Heart left ventricle (tissue), 16 donors: ENCODE measurements around the gene RBM8A. TPM values are rescaled to one million over a fixed set of nuclear protein-coding genes. Genes with fewer than 3 reads are reported as not detected.

Experiments used
- ATAC-seq, 4 donors: fragments of 200-7000 bp; cut with Tn5 transposase; one replicate each; pipeline ENCODE4 v1.9.1; 2020 to 2022; ENCODE audit warnings: moderate library complexity in 4 of 4, mild to moderate bottlenecking in 3 of 4, moderate number of reproducible peaks in 1 of 4
- DNase-seq, 5 donors: peaks; one replicate each; pipeline ENCODE4 v3.0.0-alpha.2; 2020
- H3K27ac ChIP-seq, 12 donors: fragments of 200-600 bp; sonication (generic) in 4 of 12; one replicate each; pipeline versions ENCODE4 v1.5.0 to v1.8.0; 2016 to 2022; ENCODE audit warnings: mild to moderate bottlenecking in 2 of 12
- H3K27me3 ChIP-seq, 9 donors: fragments of 200-600 bp; sonication (generic) in 2 of 9; one replicate each; pipeline versions ENCODE4 v1.5.1 to v1.8.0; 2016 to 2022; ENCODE audit warnings: mild to moderate bottlenecking in 3 of 9
- H3K36me3 ChIP-seq, 9 donors: fragments of 200-600 bp; sonication (generic) in 2 of 9; one replicate each; pipeline versions ENCODE4 v1.5.0 to v1.8.0; 2018 to 2022; ENCODE audit warnings: mild to moderate bottlenecking in 2 of 9
- H3K4me1 ChIP-seq, 12 donors: fragments of 200-600 bp; sonication (generic) in 4 of 12; one replicate each; pipeline versions ENCODE4 v1.5.0 to v1.8.0; 2016 to 2022; ENCODE audit warnings: mild to moderate bottlenecking in 3 of 12
- H3K4me3 ChIP-seq, 12 donors: fragments of 200-600 bp; sonication (generic) in 4 of 12; one replicate each; pipeline versions ENCODE4 v1.5.0 to v1.8.0; 2017 to 2022; ENCODE audit warnings: mild to moderate bottlenecking in 9 of 12, moderate library complexity in 4 of 12
- H3K9me3 ChIP-seq, 12 donors: fragments of 200-600 bp; sonication (generic) in 4 of 12; one replicate each; pipeline versions ENCODE4 v1.5.0 to v1.8.0; 2016 to 2022; ENCODE audit warnings: mild to moderate bottlenecking in 1 of 12
- POLR2A ChIP-seq, 2 donors: fragments of 450-650 bp; IDR thresholded peaks; one replicate each; pipeline ENCODE4 v1.6.1; 2017; ENCODE audit warnings: antibody characterized with exemption in 2 of 2, mild to moderate bottlenecking in 2 of 2, moderate library complexity in 2 of 2
- WGBS, 4 donors: extraction: QIAGEN DNeasy Blood & Tissue Kit in 2 of 4; methylation state at CpG; one replicate each; pipeline versions ENCODE4 v1.1.5 to v1.1.7; 2013 to 2018; 5-methylcytosine and 5-hydroxymethylcytosine counted together
- intact Hi-C, 10 donors: fragments of 100-400 bp; cut with DNase I; formaldehyde crosslinking; loops; one replicate each; pipeline versions ENCODE4 v1.11.1 to v1.14.2; 2022
- polyA plus RNA-seq, 2 donors: library from polyadenylated mRNA; stranded (reverse); fragments of 200-250 nt; gene quantifications; one replicate each; pipeline ENCODE4 v1.2.3, GENCODE V29; 2013
- total RNA-seq, 9 donors: library from RNA; depleted of rRNA in 2 of 9; stranded (reverse); fragments of >200 nt in 2 of 9; fragmentation: NEBNext Ultra II Directional in 3 of 9; extraction: Animal tissue kit (Norgen Biotek cat#: 25700) in 3 of 9; gene quantifications; one replicate each; pipeline versions ENCODE4 v1.1.0 to v1.2.4, GENCODE V29; 2016 to 2023
- TF ChIP-seq, protein P1 (sequence below), 12 donors: fragments of 200-600 bp; sonication (generic) in 4 of 12; IDR thresholded peaks; one replicate each; pipeline versions ENCODE4 v1.5.0 to v1.8.0; 2018 to 2022; ENCODE audit warnings: antibody characterized with exemption in 12 of 12, mild to moderate bottlenecking in 5 of 12
- donor health status: ischemic (EF 13 %, LVEDD 7.1; RV severe dilation, severe dysfunction).
- donor health status: healthy with polysubstance abuse.
- donor health status: DM: no; HTN: yes; CAD: no.
- donor health status: DM: no; HTN: no; CAD: no.
- donor health status: ischemic (EF 25% LVEDD 6.9; RV normal size, moderate dysfunction).
- donor health status: ischemic (EF 25% LVEDD 5.7; RV mildly dilated, moderate dysfunction).
- donor health status: healthy.
- donor health status: DM: yes; HTN: yes; CAD: no.
- donor health status: ischemic (EF 35%, LVEDD 5.7; RV mildly dilated, moderate dysfunction).
- donor health status: nonischemic (EF 11% LVEDD 7.7; RV severe dilation, severe dysfunction).
- donor health status: DM: yes; HTN: yes; CAD: no.
- donor health status: PGD.
- donor health status: ischemic (EF 29% LVEDD 5.4; RV normal size, mild dysfunction).
- donor health status: nonischemic (EF 23%, LVEDD 6.1; RV moderate dilation, normal function).

RBM8A gene
- total and polyA plus RNA-seq, 11 donors, result 57.9 to 186 (median 75.7) TPM

GRCh38 chr1:145974721-145975120, 47.4 kb upstream of the RBM8A start:
- peaks cover 0 to 7% (median 0%) of the 10 kb centered on the region in 9 donors for H3K36me3 ChIP-seq
- H3K4me1 ChIP-seq, result peaks cover 9 to 26% (median 22%) of the 10 kb centered on the region in 12 donors
- no peaks in the 10 kb centered on the region for H3K27me3 ChIP-seq
- H3K27ac ChIP-seq, result no peak overlapping the region
- no peak for ATAC-seq
- DNase-seq, result no peak
- WGBS, 4 donors, result 74 to 86% (median 81%) methylated on average over 7 of the region's 7 CpGs
- H3K4me3 ChIP-seq, result no peak overlapping the region
- intact Hi-C loops, result loop anchor here in 2 of 10 donors (2.0 to 5.0 kb wide), 2 partner anchors 40 to 117 kb away; partner anchors contain the start of gene PIAS3 (in 1 of the 2)
- no peaks in the 10 kb centered on the region for H3K9me3 ChIP-seq
- TF ChIP-seq, protein P1, sequence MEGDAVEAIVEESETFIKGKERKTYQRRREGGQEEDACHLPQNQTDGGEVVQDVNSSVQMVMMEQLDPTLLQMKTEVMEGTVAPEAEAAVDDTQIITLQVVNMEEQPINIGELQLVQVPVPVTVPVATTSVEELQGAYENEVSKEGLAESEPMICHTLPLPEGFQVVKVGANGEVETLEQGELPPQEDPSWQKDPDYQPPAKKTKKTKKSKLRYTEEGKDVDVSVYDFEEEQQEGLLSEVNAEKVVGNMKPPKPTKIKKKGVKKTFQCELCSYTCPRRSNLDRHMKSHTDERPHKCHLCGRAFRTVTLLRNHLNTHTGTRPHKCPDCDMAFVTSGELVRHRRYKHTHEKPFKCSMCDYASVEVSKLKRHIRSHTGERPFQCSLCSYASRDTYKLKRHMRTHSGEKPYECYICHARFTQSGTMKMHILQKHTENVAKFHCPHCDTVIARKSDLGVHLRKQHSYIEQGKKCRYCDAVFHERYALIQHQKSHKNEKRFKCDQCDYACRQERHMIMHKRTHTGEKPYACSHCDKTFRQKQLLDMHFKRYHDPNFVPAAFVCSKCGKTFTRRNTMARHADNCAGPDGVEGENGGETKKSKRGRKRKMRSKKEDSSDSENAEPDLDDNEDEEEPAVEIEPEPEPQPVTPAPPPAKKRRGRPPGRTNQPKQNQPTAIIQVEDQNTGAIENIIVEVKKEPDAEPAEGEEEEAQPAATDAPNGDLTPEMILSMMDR (IDR thresholded peaks at IDR 0.05), result no peak
- no peak for TF ChIP-seq POLR2A (IDR thresholded peaks at IDR 0.05)

DNA sequence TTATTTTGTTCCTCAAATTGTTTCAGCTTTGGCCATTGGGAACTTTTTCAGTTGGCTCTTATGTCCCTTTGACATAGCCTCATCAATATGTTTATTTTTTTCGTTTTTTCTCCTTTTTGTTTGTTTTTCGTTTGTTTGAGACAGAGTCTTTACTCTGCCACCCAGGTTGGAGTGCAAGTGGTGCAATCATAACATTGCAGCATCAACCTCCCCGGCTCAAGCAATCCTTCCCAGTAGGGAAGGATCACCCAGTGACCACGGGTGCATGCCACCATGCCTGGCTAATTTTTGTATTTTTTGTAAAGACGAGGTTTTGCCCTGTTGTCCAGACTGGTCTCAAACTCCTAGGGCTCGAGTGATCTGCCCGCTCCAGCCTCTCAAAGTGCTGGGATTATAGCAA, 45.3 kb upstream of the RBM8A start:
- no peak overlapping the region for H3K27ac ChIP-seq
- H3K4me3 ChIP-seq, result no peak overlapping the region
- peaks cover 0 to 7% (median 0%) of the 10 kb centered on the region in 9 donors for H3K36me3 ChIP-seq
- peaks cover 0 to 7% (median 5%) of the 10 kb centered on the region in 12 donors for H3K4me1 ChIP-seq
- TF ChIP-seq, protein P1 (IDR thresholded peaks at IDR 0.05), result no peak
- TF ChIP-seq POLR2A (IDR thresholded peaks at IDR 0.05), result no peak
- 87 to 91% (median 88%) methylated on average over 7 of the region's 7 CpGs for WGBS, 4 donors
- DNase-seq, result no peak
- ATAC-seq, result no peak
- H3K9me3 ChIP-seq, result peaks cover 0 to 3% (median under 1%) of the 10 kb centered on the region in 12 donors
- intact Hi-C loops, result no loop called here
- H3K27me3 ChIP-seq, result no peaks in the 10 kb centered on the region

DNA sequence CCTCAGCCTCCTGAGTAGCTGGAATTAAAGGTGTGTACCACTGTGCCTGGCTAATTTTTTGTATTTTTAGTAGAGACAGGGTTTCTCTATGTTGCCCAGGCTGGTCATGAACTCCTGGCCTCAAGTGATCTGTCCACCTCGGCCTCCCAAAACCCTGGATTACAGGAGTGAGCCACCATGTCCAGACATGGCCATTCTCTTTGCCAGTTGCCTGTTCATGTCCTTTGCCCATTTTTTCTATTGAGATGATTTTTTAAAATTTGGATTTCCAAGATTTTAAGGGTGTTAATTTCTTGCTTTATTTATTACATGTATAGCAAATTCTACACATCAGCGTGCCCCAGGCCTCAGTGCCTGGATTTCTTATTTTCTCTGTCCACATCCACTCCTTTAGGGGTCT, 40.0 kb upstream of the RBM8A start:
- DNase-seq (no peak), ATAC-seq (no peak)
- Histone ChIP-seq H3K27me3 (no peaks in the 10 kb centered on the region), H3K27ac (no peak overlapping the region), H3K4me3 (no peak overlapping the region), H3K4me1 (peaks cover 0 to 29% (median 18%) of the 10 kb centered on the region in 12 donors), H3K9me3 (peaks cover 0 to 13% (median 6%) of the 10 kb centered on the region in 12 donors), H3K36me3 (peaks cover 0 to 5% (median 0%) of the 10 kb centered on the region in 9 donors)
- TF ChIP-seq POLR2A (IDR thresholded peaks at IDR 0.05), result no peak
- TF ChIP-seq, protein P1 (IDR thresholded peaks at IDR 0.05), result no peak
- intact Hi-C loops, result loop anchor here in 1 of 10 donors (5.0 to 10.0 kb wide), 2 partner anchors 75 to 112 kb away; partner anchors contain the start of gene PIAS3
- 93 to 99% (median 95%) methylated on average over 2 of the region's 2 CpGs for WGBS, 4 donors

- Histone ChIP-seq H3K27ac (peak overlapping the region in 11 of 12 donors; percentile 71 to 98 (median 91)), H3K4me3 (peak overlapping the region; percentile 39 to 81 (median 73)), H3K36me3 (peaks cover 0 to 5% (median 0%) of the 10 kb centered on the region in 9 donors), H3K9me3 (peaks cover 0 to 13% (median 6%) of the 10 kb centered on the region in 12 donors), H3K4me1 (peaks cover 0 to 47% (median 30%) of the 10 kb centered on the region in 12 donors), H3K27me3 (no peaks in the 10 kb centered on the region)
- DNase-seq, result no peak
- TF ChIP-seq, protein P1 (IDR thresholded peaks at IDR 0.05), result no peak
- TF ChIP-seq POLR2A (IDR thresholded peaks at IDR 0.05), result no peak
- WGBS, 4 donors, result 1 to 4% (median 2%) methylated on average over 5 of the region's 5 CpGs
- intact Hi-C loops, result loop anchor here in 3 of 10 donors (2.0 to 10.0 kb wide), 4 partner anchors 16 to 110 kb away; partner anchors contain the start of genes PEX11B (in 1 of the 3) and PIAS3 (in 1 of the 3)
- ATAC-seq, result no peak
Observed at GRCh38 chr1:145965119-145965744, 37.9 kb upstream of the RBM8A start.
